GM21825 (cell line): Measurements from ENCODE around the gene ALG12.

Experiments used
- ATAC-seq: cut with Tn5 transposase; IDR thresholded peaks from one replicate; pipeline ENCODE4 v1.9.1; 2021; ENCODE audit warnings: mild to moderate bottlenecking, moderate library complexity; ENCODE audit not compliant: unreplicated experiment

The ALG12 gene

GRCh38 chr22:49917974-49918910 is at the start of gene ALG12, which contains the start of gene CRELD2:
Gene ALG12 (minus strand): TSS chr22:49918438. CDS start chr22:49913765, 4,673 bp downstream.
Gene CRELD2 (plus strand): TSS chr22:49918634. CDS start chr22:49918770, 136 bp downstream.
- ATAC-seq: peak; percentile 82

DNA sequence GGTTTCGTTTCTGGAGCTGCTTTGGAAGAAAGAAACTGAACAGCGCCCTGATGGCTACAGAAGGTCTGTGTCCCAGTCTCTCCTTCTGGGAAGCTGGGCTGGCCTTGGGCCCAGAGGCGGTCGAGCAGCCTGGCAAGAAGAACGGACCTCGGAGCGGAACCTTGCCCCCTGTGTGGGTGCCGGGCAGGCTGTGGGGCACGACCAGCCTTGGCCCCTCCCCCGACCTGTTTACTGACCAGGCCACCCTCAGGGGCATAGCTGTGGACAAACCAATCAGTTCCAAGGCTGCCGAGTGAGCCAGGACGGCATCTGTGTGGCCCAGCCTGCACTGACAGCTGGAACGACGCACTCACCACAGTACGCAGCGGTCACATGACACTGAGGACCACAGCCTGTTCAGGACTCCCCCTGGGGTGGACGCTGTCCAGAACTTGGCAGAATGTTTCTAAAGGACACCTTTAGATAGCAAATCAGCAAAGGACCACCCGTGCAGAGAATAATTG is 49.5 kb upstream of the ALG12 start:
- ATAC-seq: no peak

DNA sequence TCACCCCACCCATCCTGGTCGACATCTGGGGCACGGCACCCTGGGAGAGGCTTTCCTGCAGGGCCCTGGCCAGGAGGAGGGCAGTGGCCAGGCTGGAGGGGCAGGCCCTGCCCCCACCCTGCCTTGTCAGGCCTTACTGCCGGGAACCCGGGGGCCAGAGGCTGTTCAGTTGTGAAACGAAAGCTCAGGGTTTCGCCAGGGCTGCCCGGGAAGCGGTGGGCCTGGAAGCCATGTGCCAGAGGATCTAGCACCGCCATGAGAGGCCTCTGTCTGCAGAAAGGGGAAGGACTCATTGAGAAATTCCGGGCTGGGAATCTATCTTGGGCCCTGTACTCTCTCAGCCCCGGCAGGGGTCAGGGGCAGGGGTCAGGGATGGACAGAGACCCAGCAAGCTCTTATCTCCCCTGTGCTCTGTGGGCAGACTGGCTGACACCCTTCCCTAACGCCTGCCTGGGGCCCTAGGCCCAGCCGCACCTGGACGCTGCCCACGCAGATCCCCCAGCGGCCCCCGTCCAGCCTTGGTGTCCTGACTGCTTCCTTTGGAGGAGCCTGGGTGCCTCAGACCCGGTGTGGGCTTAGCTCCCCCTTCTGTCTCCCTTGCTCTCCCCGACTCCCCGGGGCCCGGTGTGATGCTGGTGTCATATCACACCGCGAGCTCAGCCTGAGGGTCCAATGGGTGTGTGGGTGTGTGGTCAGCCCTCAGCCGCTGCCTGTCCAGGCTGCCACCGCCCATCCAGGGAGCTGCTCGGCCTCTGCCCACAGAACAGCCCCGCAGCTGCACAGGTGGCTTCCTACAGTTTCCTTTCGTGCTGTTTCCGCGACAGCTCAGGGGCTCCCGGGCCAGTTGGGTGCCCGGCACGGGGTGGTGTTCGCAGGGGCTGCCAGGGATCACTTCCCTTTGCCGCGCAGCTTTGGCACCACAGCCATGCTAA is 48.8 kb upstream of the ALG12 start:
- no peak for ATAC-seq

GRCh38 chr22:49966041-49966773 is 48.0 kb upstream of the ALG12 start:
- no peak for ATAC-seq

DNA sequence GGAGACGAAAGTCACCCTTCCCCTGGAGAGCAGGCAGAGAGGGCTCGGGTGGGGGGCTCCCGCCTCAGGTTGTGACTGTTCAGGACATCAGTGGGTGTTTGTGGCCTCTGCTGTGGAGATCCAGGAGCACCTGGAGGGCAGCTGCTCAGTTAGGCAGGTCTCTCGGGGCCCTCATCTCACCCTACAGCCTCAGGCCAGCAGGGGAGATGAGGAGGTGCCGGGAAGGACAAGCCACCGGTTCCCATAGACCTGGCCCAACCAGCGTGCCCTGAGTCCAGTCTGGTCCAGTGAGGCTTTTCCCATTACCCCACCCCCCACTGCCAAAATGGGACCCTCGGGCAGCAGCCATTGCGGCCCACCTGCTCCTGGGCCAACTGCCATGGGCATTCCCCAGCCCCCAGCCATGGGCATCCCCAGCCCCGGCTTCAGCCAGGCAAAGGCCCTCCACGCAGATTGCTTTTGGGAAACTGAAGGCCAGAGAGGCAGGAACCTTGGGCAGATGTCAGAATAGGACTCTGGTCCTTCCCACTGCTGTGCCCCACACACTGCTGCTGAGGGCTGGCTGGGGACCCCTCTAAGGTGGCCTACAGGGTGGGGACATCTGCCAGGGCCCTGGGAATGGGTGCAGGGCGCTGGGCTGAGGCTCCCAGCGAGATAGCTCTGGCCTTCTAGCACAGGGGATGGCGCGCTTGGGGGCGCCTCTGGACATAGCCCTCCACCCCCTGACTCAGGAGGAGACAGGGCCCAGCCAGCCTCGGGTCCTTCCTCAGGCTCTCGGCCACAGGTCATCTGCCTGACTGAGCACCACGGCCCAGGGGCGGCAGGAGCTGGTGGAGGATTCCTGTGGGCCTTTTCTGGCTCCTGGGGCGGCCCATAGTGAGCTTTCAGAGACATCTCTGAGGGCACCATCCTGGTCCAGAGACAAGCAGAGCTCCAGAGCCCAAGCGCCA is 47.1 kb upstream of the ALG12 start:
- no peak for ATAC-seq

GRCh38 chr22:49964136-49965090 is 46.2 kb upstream of the ALG12 start:
- no peak for ATAC-seq

GRCh38 chr22:49963647-49964026 is 45.4 kb upstream of the ALG12 start:
- no peak for ATAC-seq

DNA sequence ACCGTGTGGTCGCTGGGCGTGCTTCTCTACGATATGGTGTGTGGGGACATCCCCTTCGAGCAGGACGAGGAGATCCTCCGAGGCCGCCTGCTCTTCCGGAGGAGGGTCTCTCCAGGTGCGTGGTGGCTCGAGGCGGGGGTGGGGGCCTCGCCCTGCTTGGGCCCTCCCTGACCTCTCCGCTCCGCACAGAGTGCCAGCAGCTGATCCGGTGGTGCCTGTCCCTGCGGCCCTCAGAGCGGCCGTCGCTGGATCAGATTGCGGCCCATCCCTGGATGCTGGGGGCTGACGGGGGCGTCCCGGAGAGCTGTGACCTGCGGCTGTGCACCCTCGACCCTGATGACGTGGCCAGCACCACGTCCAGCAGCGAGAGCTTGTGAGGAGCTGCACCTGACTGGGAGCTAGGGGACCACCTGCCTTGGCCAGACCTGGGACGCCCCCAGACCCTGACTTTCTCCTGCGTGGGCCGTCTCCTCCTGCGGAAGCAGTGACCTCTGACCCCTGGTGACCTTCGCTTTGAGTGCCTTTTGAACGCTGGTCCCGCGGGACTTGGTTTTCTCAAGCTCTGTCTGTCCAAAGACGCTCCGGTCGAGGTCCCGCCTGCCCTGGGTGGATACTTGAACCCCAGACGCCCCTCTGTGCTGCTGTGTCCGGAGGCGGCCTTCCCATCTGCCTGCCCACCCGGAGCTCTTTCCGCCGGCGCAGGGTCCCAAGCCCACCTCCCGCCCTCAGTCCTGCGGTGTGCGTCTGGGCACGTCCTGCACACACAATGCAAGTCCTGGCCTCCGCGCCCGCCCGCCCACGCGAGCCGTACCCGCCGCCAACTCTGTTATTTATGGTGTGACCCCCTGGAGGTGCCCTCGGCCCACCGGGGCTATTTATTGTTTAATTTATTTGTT is 44.8 kb upstream of the ALG12 start:
- ATAC-seq: no peak

DNA sequence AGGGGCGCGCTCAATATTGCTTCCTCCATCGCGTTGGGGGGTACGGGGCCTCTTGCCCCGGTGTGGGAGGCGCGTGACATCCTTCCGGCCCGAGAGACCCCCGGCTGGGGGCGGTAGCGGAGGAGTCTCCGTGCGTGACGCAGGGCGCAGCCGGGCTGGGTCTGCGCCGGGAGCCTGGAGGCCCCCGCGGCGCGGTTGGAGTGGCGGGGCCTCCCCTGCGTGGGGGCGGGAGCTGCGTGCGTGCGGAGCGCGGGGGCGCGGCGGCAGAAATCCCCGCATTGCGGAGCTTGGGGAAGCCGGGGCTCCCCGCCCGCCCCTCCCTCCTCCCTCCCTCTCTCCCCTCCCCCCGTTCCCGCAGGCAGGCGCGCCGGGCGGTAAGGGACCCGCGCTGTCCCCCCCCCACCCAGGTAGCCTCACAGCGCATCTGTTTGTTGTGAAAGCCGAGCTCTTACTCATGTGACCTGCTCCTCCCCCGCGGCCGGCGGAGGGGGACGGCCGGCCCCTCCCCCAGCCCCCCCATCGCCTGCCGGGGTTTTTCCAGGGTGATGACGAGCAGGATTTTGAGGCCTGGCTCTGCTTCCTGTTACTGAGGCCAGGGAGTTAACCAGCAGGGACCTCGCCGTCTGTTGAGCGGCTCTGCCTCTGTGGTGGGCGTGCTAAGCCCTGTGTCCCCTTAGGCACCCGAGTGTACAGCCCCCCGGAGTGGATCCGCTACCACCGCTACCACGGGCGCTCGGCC is 43.9 kb upstream of the ALG12 start:
- no peak for ATAC-seq

DNA sequence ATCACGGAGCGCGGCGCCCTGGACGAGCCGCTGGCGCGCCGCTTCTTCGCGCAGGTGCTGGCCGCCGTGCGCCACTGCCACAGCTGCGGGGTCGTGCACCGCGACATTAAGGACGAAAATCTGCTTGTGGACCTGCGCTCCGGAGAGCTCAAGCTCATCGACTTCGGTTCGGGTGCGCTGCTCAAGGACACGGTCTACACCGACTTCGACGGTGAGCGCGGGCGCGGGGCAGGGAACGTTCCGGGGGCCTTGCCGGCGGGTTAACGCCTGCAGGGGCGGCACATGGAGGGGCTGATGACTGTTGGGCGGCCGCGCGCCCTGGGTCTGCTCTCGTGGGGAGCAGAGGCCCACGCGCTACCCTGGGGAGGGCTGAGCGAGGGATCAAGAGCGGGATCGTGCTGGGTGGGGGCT is 43.4 kb upstream of the ALG12 start:
- no peak for ATAC-seq

- peak; percentile 0 for ATAC-seq
Observed at GRCh38 chr22:49961005-49961600, 42.9 kb upstream of the ALG12 start.

- peak; percentile 45 for ATAC-seq
Observed at GRCh38 chr22:49960159-49961004, 42.1 kb upstream of the ALG12 start, which contains the start of gene PIM3. Gene PIM3 (plus strand): TSS chr22:49960772. CDS start chr22:49960948, 176 bp downstream.

DNA sequence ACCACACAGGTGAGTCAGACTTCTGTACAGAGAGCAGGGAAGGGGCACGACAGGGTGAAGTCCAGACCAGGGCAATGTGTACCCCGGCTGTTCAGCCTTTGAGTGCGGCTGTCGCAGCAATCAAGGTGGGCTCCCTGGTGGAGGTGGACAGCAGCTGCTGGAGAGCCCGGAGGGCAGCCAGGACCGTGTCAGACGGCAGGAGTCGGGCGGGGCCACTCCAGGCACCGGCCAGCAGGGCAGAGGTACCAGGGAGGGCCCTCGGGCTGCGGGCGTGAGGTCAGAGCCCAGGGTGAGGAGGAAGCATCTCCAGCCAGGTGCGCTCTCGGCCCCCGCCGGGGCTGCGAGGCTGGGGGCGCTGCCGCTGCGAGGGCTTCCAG is 41.5 kb upstream of the ALG12 start:
- ATAC-seq: no peak

DNA sequence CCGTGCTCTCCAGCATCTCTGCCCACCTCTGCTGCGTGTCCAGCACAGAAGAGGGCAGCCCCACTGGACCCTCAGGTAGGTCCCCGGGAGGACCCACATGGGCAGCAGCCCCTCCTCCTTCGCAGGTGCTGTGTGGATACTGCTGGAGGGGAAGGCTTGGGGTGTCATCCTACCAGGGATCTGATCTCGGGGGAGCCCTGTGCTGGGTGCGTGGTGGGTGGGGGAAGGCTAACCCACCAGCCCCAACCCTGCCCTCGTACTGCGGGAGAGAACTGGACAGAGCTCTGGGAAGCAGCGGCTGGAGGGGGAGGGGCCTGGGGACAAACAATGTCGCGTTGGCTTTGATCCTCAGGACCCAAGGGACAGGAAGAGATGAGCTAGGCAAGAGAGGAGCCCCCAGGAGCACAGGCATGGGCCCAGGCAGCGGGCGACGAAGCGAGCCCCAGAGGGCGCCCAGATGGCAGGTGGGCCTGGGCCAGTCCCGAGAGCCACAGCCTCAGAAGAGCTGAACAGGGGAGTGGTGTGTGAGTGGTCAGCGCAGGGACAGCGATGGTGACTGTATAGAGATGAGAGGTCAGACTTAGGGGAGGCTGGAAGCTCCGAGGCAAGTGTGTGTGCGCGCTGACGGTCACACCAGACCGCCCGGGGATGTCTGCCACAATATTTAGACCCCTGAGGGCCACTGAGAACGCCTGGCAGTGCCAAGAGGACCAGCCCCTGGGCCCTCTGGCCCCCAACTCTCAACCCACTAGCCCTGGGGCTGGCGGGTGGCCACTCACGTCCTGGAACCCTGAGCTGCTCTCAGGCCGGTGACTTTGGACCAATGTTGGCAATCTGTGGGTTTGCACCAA is 40.9 kb upstream of the ALG12 start:
- no peak for ATAC-seq
